Neural cell (in vitro differentiated cells): ENCODE results near the gene SPEM1. TPM values are rescaled to one million over a fixed set of nuclear protein-coding genes. Genes with fewer than 3 reads are reported as not detected.

ENCODE experiments used
- H2AFZ ChIP-seq: fragments of 200-600, 300-800 bp; sonication (generic), shearing (Covaris generic); 2 replicates; pipeline ENCODE4 v1.6.0; 2014; ENCODE audit warnings: low read depth, mild to moderate bottlenecking, antibody characterized with exemption, low read length, moderate library complexity
- H3F3A ChIP-seq: fragments of 200-600 bp; shearing (Covaris generic); 2 replicates; pipeline ENCODE4 v1.6.1; 2016; ENCODE audit warnings: mild to moderate bottlenecking, moderate library complexity, mixed read lengths, antibody characterized with exemption, low read length; ENCODE audit not compliant: insufficient read depth, poor library complexity, severe bottlenecking
- H3K27ac ChIP-seq: fragments of 200-600, 300-800 bp; sonication (generic), shearing (Covaris generic); 2 replicates; pipeline ENCODE4 v1.5.1; 2014; ENCODE audit warnings: mild to moderate bottlenecking, low read length, moderate library complexity
- H3K27me3 ChIP-seq: fragments of 300-800, 200-600 bp; sonication (generic), shearing (Covaris generic); 2 replicates; pipeline ENCODE4 v1.6.0; 2014; ENCODE audit warnings: mild to moderate bottlenecking, low read depth, low read length, moderate library complexity; ENCODE audit not compliant: insufficient read depth
- H3K36me3 ChIP-seq: fragments of 300-800, 200-600 bp; sonication (generic), shearing (Covaris generic); 2 replicates; pipeline ENCODE4 v1.5.1; 2014; ENCODE audit warnings: mild to moderate bottlenecking, antibody characterized with exemption, low read length, moderate library complexity; ENCODE audit not compliant: insufficient read depth
- H3K4me2 ChIP-seq: fragments of 300-800, 200-600 bp; sonication (generic), shearing (Covaris generic); 2 replicates; pipeline ENCODE4 v1.6.0; 2014; ENCODE audit warnings: mild to moderate bottlenecking, low read length
- H3K4me3 ChIP-seq: fragments of 300-800, 200-600 bp; sonication (generic), shearing (Covaris generic); 2 replicates; pipeline ENCODE4 v1.5.1; 2014; ENCODE audit warnings: mild to moderate bottlenecking, low read length, moderate library complexity
- H3K79me2 ChIP-seq: fragments of 200-600 bp; shearing (Covaris generic); replicated peaks from 2 replicates; pipeline ENCODE4 v1.6.0; 2014; ENCODE audit warnings: mild to moderate bottlenecking, low read length, moderate library complexity; ENCODE audit not compliant: insufficient read depth
- H3K9ac ChIP-seq: fragments of 300-800, 200-600 bp; sonication (generic), shearing (Covaris generic); 2 replicates; pipeline ENCODE4 v1.6.1; 2016; ENCODE audit warnings: mild to moderate bottlenecking, low read length, mixed read lengths
- H3K9me2 ChIP-seq: fragments of 200-600 bp; shearing (Covaris generic); 2 replicates; pipeline ENCODE4 v1.6.1; 2016; ENCODE audit warnings: mild to moderate bottlenecking, low read length, mixed read lengths; ENCODE audit not compliant: insufficient read depth
- H3K9me3 ChIP-seq: fragments of 200-600, 300-800 bp; sonication (generic), shearing (Covaris generic); 2 replicates; pipeline ENCODE4 v1.6.1; 2016; ENCODE audit warnings: mild to moderate bottlenecking, mixed run types, low read length, moderate library complexity, mixed read lengths
- H4K20me1 ChIP-seq: fragments of 200-600 bp; shearing (Covaris generic); 2 replicates; pipeline ENCODE4 v1.6.1; 2016; ENCODE audit warnings: mild to moderate bottlenecking, mixed run types; ENCODE audit not compliant: insufficient read depth
- EP300 ChIP-seq: fragments of 450-650 bp; conservative IDR thresholded peaks from 2 replicates; pipeline ENCODE4 v1.6.1; 2014; ENCODE audit warnings: antibody characterized with exemption, mild to moderate bottlenecking, moderate library complexity; ENCODE audit not compliant: poor library complexity, severe bottlenecking
- EZH2 ChIP-seq: fragments of 200-600, 300-800 bp; shearing (Covaris generic), sonication (generic); IDR thresholded peaks from 2 replicates; pipeline ENCODE4 v1.6.1; 2014; ENCODE audit warnings: antibody characterized with exemption, low read length, borderline replicate concordance, mild to moderate bottlenecking; ENCODE audit not compliant: insufficient read depth, poor library complexity, severe bottlenecking
- MXI1 ChIP-seq: fragments of 450-650 bp; conservative IDR thresholded peaks from 2 replicates; pipeline ENCODE4 v1.6.1; 2014; ENCODE audit warnings: antibody characterized with exemption, mild to moderate bottlenecking; ENCODE audit not compliant: poor library complexity, severe bottlenecking
- POLR2AphosphoS5 ChIP-seq: IDR thresholded peaks from 2 replicates; pipeline ENCODE4 v1.6.1; 2012
- RAD21 ChIP-seq: fragments of 450-650 bp; conservative IDR thresholded peaks from 2 replicates; pipeline ENCODE4 v1.6.1; 2014; ENCODE audit warnings: antibody characterized with exemption, mild to moderate bottlenecking, moderate library complexity
- SMC3 ChIP-seq: fragments of 450-650 bp; conservative IDR thresholded peaks from 2 replicates; pipeline ENCODE4 v1.6.1; 2014; ENCODE audit warnings: antibody characterized with exemption, mild to moderate bottlenecking, moderate library complexity; ENCODE audit not compliant: poor library complexity
- TAF1 ChIP-seq: IDR thresholded peaks from 2 replicates; pipeline ENCODE4 v1.6.1; 2012; ENCODE audit warnings: low read depth
- polyA plus RNA-seq: library from polyadenylated mRNA; depleted of rRNA; stranded (reverse); fragments of >200 nt; gene quantifications from 2 replicates; pipeline ENCODE4 v1.2.3, GENCODE V29; 2014
- TF ChIP-seq, protein P1 (sequence below): fragments of 450-650 bp; IDR thresholded peaks from 2 replicates; pipeline ENCODE4 v1.5.1; 2014; ENCODE audit warnings: antibody characterized with exemption, mild to moderate bottlenecking, moderate library complexity; ENCODE audit not compliant: poor library complexity, severe bottlenecking
- TF ChIP-seq, protein P2 (sequence below): IDR thresholded peaks from 2 replicates; pipeline ENCODE4 v1.6.1; 2012; ENCODE audit warnings: borderline replicate concordance

SPEM1 gene
- polyA plus RNA-seq, 1 donor from 2014 or later: not detected

DNA sequence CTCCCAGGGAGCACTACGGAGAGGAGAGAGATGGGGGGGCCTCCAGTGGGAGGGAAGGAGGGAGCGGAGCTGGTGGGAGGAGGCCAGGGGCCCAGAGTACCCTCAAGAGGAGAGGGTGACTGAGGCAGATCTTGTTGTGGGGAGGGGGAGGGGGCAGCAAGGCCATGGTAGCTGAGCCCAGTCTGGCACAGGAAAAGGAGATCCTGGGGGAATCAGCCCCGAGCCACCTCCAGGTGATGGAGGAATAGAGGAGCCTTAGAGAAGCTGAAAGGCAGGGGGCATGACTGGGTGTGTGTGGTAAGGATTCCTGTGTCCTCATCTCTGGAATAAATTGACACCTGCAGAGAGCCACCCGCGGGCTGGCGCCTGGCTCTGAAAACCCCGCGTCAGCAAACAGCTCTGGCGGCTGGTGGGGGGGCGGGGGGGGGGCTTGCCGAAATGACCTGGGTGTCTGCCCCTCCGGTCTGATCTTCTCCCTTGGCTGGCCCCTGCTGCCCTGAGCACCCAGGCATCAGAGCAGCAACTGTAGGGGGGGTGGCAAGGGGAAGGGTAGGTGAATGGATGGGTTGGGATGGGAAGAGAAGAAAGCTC, 13.8 kb upstream of the SPEM1 start:
- Histone ChIP-seq H3K9me3 (no peaks in the 10 kb centered on the region), H3K36me3 (no peaks in the 10 kb centered on the region), H3K79me2 (peaks cover 32% of the 10 kb centered on the region), H3K9ac (peak overlapping the region; percentile 98), H3F3A (peaks cover 5% of the 10 kb centered on the region), H3K9me2 (no peaks in the 10 kb centered on the region), H3K4me2 (peak overlapping the region; percentile 93), H3K27ac (peak overlapping the region; percentile 98), H3K4me3 (peak overlapping the region; percentile 88), H3K27me3 (no peaks in the 10 kb centered on the region), H2AFZ (peak overlapping the region; percentile 63), H4K20me1 (peaks cover 2% of the 10 kb centered on the region)
- TF ChIP-seq MXI1: no peak
- no peak for TF ChIP-seq TAF1
- TF ChIP-seq SMC3: no peak
- TF ChIP-seq, protein P1, sequence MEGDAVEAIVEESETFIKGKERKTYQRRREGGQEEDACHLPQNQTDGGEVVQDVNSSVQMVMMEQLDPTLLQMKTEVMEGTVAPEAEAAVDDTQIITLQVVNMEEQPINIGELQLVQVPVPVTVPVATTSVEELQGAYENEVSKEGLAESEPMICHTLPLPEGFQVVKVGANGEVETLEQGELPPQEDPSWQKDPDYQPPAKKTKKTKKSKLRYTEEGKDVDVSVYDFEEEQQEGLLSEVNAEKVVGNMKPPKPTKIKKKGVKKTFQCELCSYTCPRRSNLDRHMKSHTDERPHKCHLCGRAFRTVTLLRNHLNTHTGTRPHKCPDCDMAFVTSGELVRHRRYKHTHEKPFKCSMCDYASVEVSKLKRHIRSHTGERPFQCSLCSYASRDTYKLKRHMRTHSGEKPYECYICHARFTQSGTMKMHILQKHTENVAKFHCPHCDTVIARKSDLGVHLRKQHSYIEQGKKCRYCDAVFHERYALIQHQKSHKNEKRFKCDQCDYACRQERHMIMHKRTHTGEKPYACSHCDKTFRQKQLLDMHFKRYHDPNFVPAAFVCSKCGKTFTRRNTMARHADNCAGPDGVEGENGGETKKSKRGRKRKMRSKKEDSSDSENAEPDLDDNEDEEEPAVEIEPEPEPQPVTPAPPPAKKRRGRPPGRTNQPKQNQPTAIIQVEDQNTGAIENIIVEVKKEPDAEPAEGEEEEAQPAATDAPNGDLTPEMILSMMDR: no peak
- no peak for TF ChIP-seq POLR2AphosphoS5
- no peak for TF ChIP-seq RAD21
- TF ChIP-seq EZH2: no peak
- no peak for TF ChIP-seq EP300
- TF ChIP-seq, protein P2, sequence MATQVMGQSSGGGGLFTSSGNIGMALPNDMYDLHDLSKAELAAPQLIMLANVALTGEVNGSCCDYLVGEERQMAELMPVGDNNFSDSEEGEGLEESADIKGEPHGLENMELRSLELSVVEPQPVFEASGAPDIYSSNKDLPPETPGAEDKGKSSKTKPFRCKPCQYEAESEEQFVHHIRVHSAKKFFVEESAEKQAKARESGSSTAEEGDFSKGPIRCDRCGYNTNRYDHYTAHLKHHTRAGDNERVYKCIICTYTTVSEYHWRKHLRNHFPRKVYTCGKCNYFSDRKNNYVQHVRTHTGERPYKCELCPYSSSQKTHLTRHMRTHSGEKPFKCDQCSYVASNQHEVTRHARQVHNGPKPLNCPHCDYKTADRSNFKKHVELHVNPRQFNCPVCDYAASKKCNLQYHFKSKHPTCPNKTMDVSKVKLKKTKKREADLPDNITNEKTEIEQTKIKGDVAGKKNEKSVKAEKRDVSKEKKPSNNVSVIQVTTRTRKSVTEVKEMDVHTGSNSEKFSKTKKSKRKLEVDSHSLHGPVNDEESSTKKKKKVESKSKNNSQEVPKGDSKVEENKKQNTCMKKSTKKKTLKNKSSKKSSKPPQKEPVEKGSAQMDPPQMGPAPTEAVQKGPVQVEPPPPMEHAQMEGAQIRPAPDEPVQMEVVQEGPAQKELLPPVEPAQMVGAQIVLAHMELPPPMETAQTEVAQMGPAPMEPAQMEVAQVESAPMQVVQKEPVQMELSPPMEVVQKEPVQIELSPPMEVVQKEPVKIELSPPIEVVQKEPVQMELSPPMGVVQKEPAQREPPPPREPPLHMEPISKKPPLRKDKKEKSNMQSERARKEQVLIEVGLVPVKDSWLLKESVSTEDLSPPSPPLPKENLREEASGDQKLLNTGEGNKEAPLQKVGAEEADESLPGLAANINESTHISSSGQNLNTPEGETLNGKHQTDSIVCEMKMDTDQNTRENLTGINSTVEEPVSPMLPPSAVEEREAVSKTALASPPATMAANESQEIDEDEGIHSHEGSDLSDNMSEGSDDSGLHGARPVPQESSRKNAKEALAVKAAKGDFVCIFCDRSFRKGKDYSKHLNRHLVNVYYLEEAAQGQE: no peak

DNA sequence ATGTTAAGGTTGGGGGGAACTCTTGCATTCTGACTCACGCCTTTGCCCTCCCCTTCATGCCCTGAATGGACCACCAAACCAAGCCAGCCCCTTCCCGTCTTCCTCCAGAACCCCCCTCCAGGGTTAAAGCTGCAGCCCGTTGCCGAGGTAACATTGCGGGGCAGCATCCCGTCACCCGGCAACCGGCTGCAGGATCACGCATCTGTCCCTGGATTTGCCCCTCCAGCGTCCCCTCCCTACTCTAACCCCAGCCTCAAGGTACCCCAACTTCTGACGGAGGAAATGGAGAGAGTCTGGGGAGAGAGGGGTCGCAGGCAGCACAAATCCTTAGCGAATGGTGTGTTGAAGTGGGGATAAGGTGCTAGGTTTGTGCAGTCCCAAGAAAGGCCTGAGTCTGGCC, 13.0 kb upstream of the SPEM1 start:
- Histone ChIP-seq H4K20me1 (peaks cover 2% of the 10 kb centered on the region), H3K9me3 (no peaks in the 10 kb centered on the region), H3K27me3 (no peaks in the 10 kb centered on the region), H3K9ac (peak overlapping the region; percentile 98), H3K36me3 (no peaks in the 10 kb centered on the region), H3K79me2 (peaks cover 32% of the 10 kb centered on the region), H3K9me2 (no peaks in the 10 kb centered on the region), H3K4me3 (peak overlapping the region; percentile 88), H3K4me2 (peak overlapping the region; percentile 73), H3K27ac (peak overlapping the region; percentile 31), H3F3A (peaks cover 5% of the 10 kb centered on the region), H2AFZ (no peak overlapping the region)
- TF ChIP-seq RAD21: no peak
- no peak for TF ChIP-seq POLR2AphosphoS5
- no peak for TF ChIP-seq EP300
- TF ChIP-seq, protein P1: no peak
- TF ChIP-seq, protein P2: no peak
- no peak for TF ChIP-seq TAF1
